Anterior cingulate cortex (tissue), 58 donors: ENCODE data around the gene SLC25A53.
"Not testable (repeated sequence)": the region's sequence is repeated elsewhere in the genome, so short reads cannot be mapped to it uniquely, and the experiment has no call there.

ENCODE experiments used
- DNase-seq, 58 donors: peaks; one replicate each; lab custom pipeline; 2025; lab: John Stamatoyannopoulos, UW

Gene SLC25A53

GRCh38 chrX:104077854-104078253, 79.0 kb downstream of the SLC25A53 start:
- not testable (repeated sequence) for DNase-seq

GRCh38 chrX:104075778-104076445, 80.9 kb downstream of the SLC25A53 start, which contains the start of gene TMSB15C:
Gene TMSB15C, minus strand, starts transcription at chrX:104076236.
- DNase-seq: not testable (repeated sequence)

- DNase-seq: not testable (repeated sequence)
Measured at GRCh38 chrX:104062636-104063035, 94.2 kb downstream of the SLC25A53 start.

DNA sequence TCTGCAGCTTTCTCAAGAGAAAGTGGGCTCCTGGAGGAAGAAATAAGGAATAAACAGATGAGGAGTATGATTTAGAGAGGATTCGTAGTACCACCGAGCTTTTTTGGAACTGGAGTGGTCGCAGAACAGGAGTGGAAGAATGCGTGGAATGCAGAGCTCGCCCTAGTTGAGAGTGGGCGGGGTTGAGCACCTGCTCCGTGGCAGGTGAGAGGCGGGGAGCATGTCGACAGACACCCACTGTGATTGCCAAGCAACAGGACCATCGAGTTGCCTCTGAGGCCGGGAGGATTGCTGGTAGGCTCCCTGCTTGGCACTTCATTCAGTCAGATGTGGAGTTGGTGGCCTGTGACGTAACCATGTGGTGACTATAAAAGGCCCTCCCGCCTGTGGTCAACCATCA, 101.9 kb downstream of the SLC25A53 start:
- not testable (repeated sequence) for DNase-seq
